CD14-positive monocyte (primary cell): ENCODE data around the gene LRRC3. TPM values are rescaled to one million over a fixed set of nuclear protein-coding genes. Genes with fewer than 3 reads are reported as not detected.
A peak's percentile ranks its signal among the peaks of the same experiment; 100 is the strongest.

Source experiments
- DNase-seq, 3 donors: peaks; one replicate each; pipeline ENCODE4 v3.0.0-alpha.2; 2011 to 2022
- H2AFZ ChIP-seq: 2 replicates; pipeline ENCODE4 v1.6.0; 2012; ENCODE audit warnings: mild to moderate bottlenecking, low read depth, low read length, inconsistent platforms; ENCODE audit not compliant: insufficient read depth, poor library complexity, severe bottlenecking
- H3K27ac ChIP-seq, 2 donors: 1 replicate in 1 of 2; 2 replicates in 1 of 2; pipeline ENCODE4 v1.5.1; 2012 to 2013; ENCODE audit warnings: low read length in 2 of 2, control low read depth in 1 of 2, inconsistent platforms in 1 of 2, low read depth in 1 of 2, mild to moderate bottlenecking in 1 of 2
- H3K27me3 ChIP-seq, 2 donors: one replicate each; pipeline versions ENCODE4 v1.6.0 to v1.6.1; 2011 to 2013; ENCODE audit warnings: low read length in 2 of 2; ENCODE audit not compliant: control insufficient read depth in 2 of 2, insufficient read depth in 2 of 2
- H3K36me3 ChIP-seq, 2 donors: replicated peaks in 1 of 2; 1 replicate in 1 of 2; 2 replicates in 1 of 2; pipeline versions ENCODE4 v1.5.1 to v1.6.1; 2012 to 2013; ENCODE audit warnings: low read length in 2 of 2, control low read depth in 1 of 2, inconsistent platforms in 1 of 2, mild to moderate bottlenecking in 1 of 2; ENCODE audit not compliant: insufficient read depth in 2 of 2, control insufficient read depth in 1 of 2
- H3K4me1 ChIP-seq, 2 donors: 1 replicate in 1 of 2; 2 replicates in 1 of 2; pipeline versions ENCODE4 v1.5.1 to v1.6.1; 2012 to 2013; ENCODE audit warnings: low read length in 2 of 2, control low read depth in 1 of 2, inconsistent platforms in 1 of 2, mild to moderate bottlenecking in 1 of 2, moderate library complexity in 1 of 2; ENCODE audit not compliant: insufficient read depth in 2 of 2, control insufficient read depth in 1 of 2
- H3K4me2 ChIP-seq: replicated peaks from 2 replicates; pipeline ENCODE3; 2012; ENCODE audit warnings: low read length, moderate library complexity, mild to moderate bottlenecking; ENCODE audit not compliant: poor library complexity, severe bottlenecking; ENCODE audit errors: extremely low read depth
- H3K4me3 ChIP-seq, 3 experiments: fragments of 200-600 bp in 1 of 3; sonication (generic) in 1 of 3; replicated peaks in 1 of 3; 1 replicate in 2 of 3; 2 replicates in 1 of 3; pipeline ENCODE4 v1.5.1; 2011 to 2013; ENCODE audit warnings: low read length in 3 of 3, mild to moderate bottlenecking in 3 of 3, control low read depth in 2 of 3, low read depth in 2 of 3, inconsistent platforms in 1 of 3, moderate library complexity in 1 of 3
- H3K79me2 ChIP-seq: 2 replicates; pipeline ENCODE4 v1.6.0; 2012; ENCODE audit warnings: mild to moderate bottlenecking, control low read depth, inconsistent platforms, low read length, moderate library complexity; ENCODE audit not compliant: insufficient read depth
- H3K9ac ChIP-seq: 2 replicates; pipeline ENCODE4 v1.6.0; 2017; ENCODE audit warnings: low read length, mild to moderate bottlenecking; ENCODE audit not compliant: insufficient read depth, poor library complexity, severe bottlenecking
- H3K9me3 ChIP-seq, 2 donors: replicated peaks in 1 of 2; 1 replicate in 1 of 2; 2 replicates in 1 of 2; pipeline versions ENCODE4 v1.5.1 to v1.6.1; 2012 to 2013; ENCODE audit warnings: low read length in 2 of 2, control low read depth in 1 of 2; ENCODE audit not compliant: control insufficient read depth in 1 of 2, insufficient read depth in 1 of 2
- H4K20me1 ChIP-seq: 2 replicates; pipeline ENCODE4 v1.6.0; 2012; ENCODE audit warnings: mild to moderate bottlenecking, low read length, control low read depth, moderate library complexity; ENCODE audit not compliant: insufficient read depth
- H3K27ac Mint-ChIP-seq, 7 donors: one replicate each; pipeline ENCODE4 v1.8.0; 2020; ENCODE audit warnings: mild to moderate bottlenecking in 7 of 7, mixed read lengths in 7 of 7, moderate library complexity in 6 of 7, inconsistent platforms in 2 of 7
- H3K27me3 Mint-ChIP-seq, 3 donors: one replicate each; pipeline ENCODE4 v1.8.0; 2021 to 2022; ENCODE audit warnings: low read depth in 3 of 3, mild to moderate bottlenecking in 3 of 3, mixed read lengths in 3 of 3, moderate library complexity in 3 of 3, inconsistent platforms in 1 of 3
- H3K36me3 Mint-ChIP-seq, 2 donors: one replicate each; pipeline ENCODE4 v1.8.0; 2020; ENCODE audit warnings: mixed read lengths in 2 of 2, inconsistent platforms in 1 of 2, mild to moderate bottlenecking in 1 of 2
- H3K4me1 Mint-ChIP-seq: one replicate; pipeline ENCODE4 v1.8.0; 2020; ENCODE audit warnings: mild to moderate bottlenecking, mixed read lengths
- H3K4me3 Mint-ChIP-seq, 2 donors: one replicate each; pipeline ENCODE4 v1.8.0; 2020; ENCODE audit warnings: mild to moderate bottlenecking in 2 of 2, mixed read lengths in 2 of 2, moderate library complexity in 1 of 2
- H3K9me3 Mint-ChIP-seq, 7 donors: one replicate each; pipeline ENCODE4 v1.8.0; 2020 to 2022; ENCODE audit warnings: mixed read lengths in 7 of 7, mild to moderate bottlenecking in 6 of 7, moderate library complexity in 6 of 7, inconsistent platforms in 2 of 7
- WGBS: methylation state at CpG from one replicate; pipeline ENCODE4 v1.1.5; 2013; ENCODE audit warnings: missing lambda C conversion rate; ENCODE audit not compliant: insufficient coverage; 5-methylcytosine and 5-hydroxymethylcytosine counted together
- intact Hi-C, 2 donors: fragments of 100-400 bp; cut with micrococcal nuclease; formaldehyde crosslinking; loops; one replicate each; pipeline versions ENCODE4 v1.15.0 to v1.15.1; 2023
- polyA plus RNA-seq, 3 donors: library from polyadenylated mRNA; depleted of rRNA in 1 of 3; unstranded in 2 of 3; stranded (reverse) in 1 of 3; fragments of 300-500 nt in 2 of 3; fragments of >200 nt in 1 of 3; fragmentation: Illumina TruSeq in 2 of 3; gene quantifications; 1 replicate in 2 of 3; 2 replicates in 1 of 3; pipeline ENCODE4 v1.2.3, GENCODE V29; 2012 to 2021
- TF ChIP-seq, protein P1 (sequence below): fragments of 200-600 bp; IDR thresholded peaks from one replicate; pipeline ENCODE4 v1.8.0; 2022; ENCODE audit warnings: antibody characterized with exemption, mild to moderate bottlenecking

Gene LRRC3
- polyA plus RNA-seq, 3 donors: 0.30 to 0.59 (median 0.41) TPM

GRCh38 chr21:44456915-44457736, 1.8 kb downstream of the LRRC3 start:
- Mint-ChIP-seq H3K4me1 (peaks cover 14% of the 10 kb centered on the region), H3K4me3 (peak overlapping the region in 1 of 2 donors; percentile 71), H3K36me3 (no peaks in the 10 kb centered on the region), H3K27ac (no peak overlapping the region), H3K9me3 (peaks cover 8 to 24% (median 14%) of the 10 kb centered on the region in 7 donors), H3K27me3 (peaks cover 9 to 33% (median 13%) of the 10 kb centered on the region in 3 donors)
- no peak overlapping the region for H2AFZ ChIP-seq
- H3K79me2 ChIP-seq: no peaks in the 10 kb centered on the region
- peaks cover 0 to 9% of the 10 kb centered on the region in 2 donors for H3K9me3 ChIP-seq
- H3K9ac ChIP-seq: no peak overlapping the region
- 97% methylated on average over 34 of the region's 44 CpGs for WGBS
- H3K36me3 ChIP-seq: no peaks in the 10 kb centered on the region
- no peak overlapping the region for H3K4me2 ChIP-seq
- intact Hi-C loops: loop anchor here in 1 of 2 donors (10.0 kb wide), 1 partner anchor 358 kb away; the partner anchor contains the start of gene SUMO3
- H3K4me3 ChIP-seq: no peak overlapping the region
- peaks cover 6 to 13% of the 10 kb centered on the region in 2 donors for H3K4me1 ChIP-seq
- no peaks in the 10 kb centered on the region for H4K20me1 ChIP-seq
- no peak for DNase-seq
- TF ChIP-seq, protein P1, sequence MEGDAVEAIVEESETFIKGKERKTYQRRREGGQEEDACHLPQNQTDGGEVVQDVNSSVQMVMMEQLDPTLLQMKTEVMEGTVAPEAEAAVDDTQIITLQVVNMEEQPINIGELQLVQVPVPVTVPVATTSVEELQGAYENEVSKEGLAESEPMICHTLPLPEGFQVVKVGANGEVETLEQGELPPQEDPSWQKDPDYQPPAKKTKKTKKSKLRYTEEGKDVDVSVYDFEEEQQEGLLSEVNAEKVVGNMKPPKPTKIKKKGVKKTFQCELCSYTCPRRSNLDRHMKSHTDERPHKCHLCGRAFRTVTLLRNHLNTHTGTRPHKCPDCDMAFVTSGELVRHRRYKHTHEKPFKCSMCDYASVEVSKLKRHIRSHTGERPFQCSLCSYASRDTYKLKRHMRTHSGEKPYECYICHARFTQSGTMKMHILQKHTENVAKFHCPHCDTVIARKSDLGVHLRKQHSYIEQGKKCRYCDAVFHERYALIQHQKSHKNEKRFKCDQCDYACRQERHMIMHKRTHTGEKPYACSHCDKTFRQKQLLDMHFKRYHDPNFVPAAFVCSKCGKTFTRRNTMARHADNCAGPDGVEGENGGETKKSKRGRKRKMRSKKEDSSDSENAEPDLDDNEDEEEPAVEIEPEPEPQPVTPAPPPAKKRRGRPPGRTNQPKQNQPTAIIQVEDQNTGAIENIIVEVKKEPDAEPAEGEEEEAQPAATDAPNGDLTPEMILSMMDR: no peak
- peaks cover 0 to 9% of the 10 kb centered on the region in 2 donors for H3K27me3 ChIP-seq
- H3K27ac ChIP-seq: no peak overlapping the region

GRCh38 chr21:44458971-44459711, 3.8 kb downstream of the LRRC3 start:
- H3K4me3 ChIP-seq: no peak overlapping the region
- Mint-ChIP-seq H3K27ac (peak overlapping the region in 1 of 7 donors; percentile 66), H3K4me1 (peaks cover 14% of the 10 kb centered on the region), H3K27me3 (peaks cover 1 to 16% (median 11%) of the 10 kb centered on the region in 3 donors), H3K9me3 (peaks cover 4 to 10% (median 4%) of the 10 kb centered on the region in 7 donors), H3K36me3 (no peaks in the 10 kb centered on the region), H3K4me3 (no peak overlapping the region)
- intact Hi-C loops: loop anchor here in 1 of 2 donors (10.0 kb wide), 1 partner anchor 356 kb away; the partner anchor contains the start of gene SUMO3
- no peaks in the 10 kb centered on the region for H3K36me3 ChIP-seq
- H3K27ac ChIP-seq: no peak overlapping the region
- H3K27me3 ChIP-seq: peaks cover 0 to 4% of the 10 kb centered on the region in 2 donors
- TF ChIP-seq, protein P1: no peak
- DNase-seq: peak in 1 of 3 donors; percentile 41
- H3K9ac ChIP-seq: no peak overlapping the region
- no peak overlapping the region for H2AFZ ChIP-seq
- 72% methylated on average over 18 of the region's 19 CpGs for WGBS
- H3K9me3 ChIP-seq: peaks cover 0 to 6% of the 10 kb centered on the region in 2 donors
- H3K4me1 ChIP-seq: peaks cover 6 to 13% of the 10 kb centered on the region in 2 donors
- H3K4me2 ChIP-seq: no peak overlapping the region
- H3K79me2 ChIP-seq: no peaks in the 10 kb centered on the region
- H4K20me1 ChIP-seq: no peaks in the 10 kb centered on the region
